ENCODE data around the gene PROX2. TPM values are rescaled to one million over a fixed set of nuclear protein-coding genes. Genes with fewer than 3 reads are reported as not detected.

The PROX2 gene
- total RNA-seq, result not detected in 2 replicates

GRCh38 chr14:74875941-74876913 lies at the start of gene PROX2:
Gene PROX2, minus strand, starts transcription at chr14:74876145. Its CDS starts 12,311 bp downstream, at chr14:74863834.

GRCh38 chr14:74922752-74923401 lies 46.9 kb upstream of the PROX2 start, which contains the start of gene RPS6KL1:
Gene RPS6KL1, minus strand, starts transcription at chr14:74923260. Its CDS starts 1,719 bp downstream, at chr14:74921541.

GRCh38 chr14:74881431-74882102 lies 5.6 kb upstream of the PROX2 start, which contains the start of gene DLST:
Gene DLST, plus strand, starts transcription at chr14:74881916. Its CDS starts 38 bp downstream, at chr14:74881954.

Other genes with a start within 250 kb of the PROX2 start
- 30.1 and 31.6 TPM in 2 replicates for gene AREL1, start 163.1 kb downstream of the PROX2 start, total RNA-seq
- gene FCF1, start 163.0 kb downstream of the PROX2 start, total RNA-seq, result 8.1 and 17.3 TPM in 2 replicates
- gene YLPM1, start 112.8 kb downstream of the PROX2 start, total RNA-seq, result 15.7 and 23.3 TPM in 2 replicates
- gene DLST, start 5.8 kb upstream of the PROX2 start, total RNA-seq, result 47.8 and 48.9 TPM in 2 replicates
- 0.18 and 2.4 TPM in 2 replicates for gene RPS6KL1, start 47.1 kb upstream of the PROX2 start, total RNA-seq
- gene PGF, start 79.5 kb upstream of the PROX2 start, total RNA-seq, result 12.8 and 43.1 TPM in 2 replicates
- 25.1 and 35.5 TPM in 2 replicates for gene EIF2B2, start 126.8 kb upstream of the PROX2 start, total RNA-seq
- gene MLH3, start 175.3 kb upstream of the PROX2 start, total RNA-seq, result 9.0 and 20.7 TPM in 2 replicates
- 1.3 and 2.5 TPM in 2 replicates for gene ACYP1, start 187.9 kb upstream of the PROX2 start, total RNA-seq
- not detected in 2 replicates for gene ZC2HC1C, start 193.5 kb upstream of the PROX2 start, total RNA-seq

Measured in cardiac atrium fibroblast (primary cell).